ENCODE measurements around the gene THEMIS. TPM values are rescaled to one million over a fixed set of nuclear protein-coding genes. Genes with fewer than 3 reads are reported as not detected.

Gene THEMIS
- total RNA-seq, 4 donors from 2014 or later = 1.6 TPM; not detected in 3

DNA sequence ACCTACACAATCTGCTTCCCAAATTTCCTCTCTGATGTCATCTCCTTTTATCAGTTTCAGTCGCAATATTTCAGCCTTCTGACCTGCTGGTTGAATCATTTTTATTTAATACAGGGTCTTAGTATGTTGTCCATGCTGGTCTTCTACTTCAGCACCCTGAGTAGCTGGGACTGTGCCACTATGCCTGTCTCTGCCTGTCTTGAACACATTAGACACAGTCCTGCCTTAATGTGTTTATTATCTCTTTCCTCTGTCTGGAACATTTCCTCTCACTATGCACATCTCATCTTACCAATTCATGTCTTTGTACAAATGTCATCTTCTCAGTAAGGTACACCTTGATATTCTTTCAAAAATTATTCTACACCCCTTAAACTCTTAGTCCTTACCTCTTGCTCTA is 106.5 kb downstream of the THEMIS start:
- DNase-seq (ENCODE audit: low spot score in 2 of 2) = no peak
- Histone ChIP-seq H3K36me3 (no peaks in the 10 kb centered on the region), H3K4me3 (no peak overlapping the region), H3K27me3 (no peaks in the 10 kb centered on the region), H3K4me1 (no peaks in the 10 kb centered on the region), H3K27ac (no peak overlapping the region), H3K9me3 (no peaks in the 10 kb centered on the region)
- no peak for TF ChIP-seq POLR2A (IDR thresholded peaks at IDR 0.05)
- 66% methylated on average over 1 of the region's 1 CpG for WGBS

DNA sequence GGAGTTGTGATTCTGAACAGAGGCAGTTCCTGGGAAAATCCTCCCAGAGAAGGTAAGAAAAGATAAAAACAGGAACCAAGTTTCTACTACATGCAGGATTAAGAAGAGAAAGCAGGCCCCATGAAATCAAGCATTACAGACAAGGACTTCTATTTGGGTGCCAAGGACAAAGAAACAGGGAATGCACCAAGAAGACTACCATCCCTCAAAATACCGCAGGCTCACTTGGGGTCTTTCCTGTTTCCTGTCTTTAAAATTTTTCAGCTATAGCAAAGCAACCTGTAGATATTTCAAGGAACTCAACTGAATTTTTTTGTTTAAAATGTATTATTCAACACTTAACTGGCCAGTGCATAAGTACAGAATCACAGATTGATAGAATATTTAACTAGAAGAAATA is 107.5 kb downstream of the THEMIS start:
- Histone ChIP-seq H3K9me3 (no peaks in the 10 kb centered on the region), H3K36me3 (no peaks in the 10 kb centered on the region), H3K4me3 (no peak overlapping the region), H3K27me3 (no peaks in the 10 kb centered on the region), H3K4me1 (no peaks in the 10 kb centered on the region), H3K27ac (no peak overlapping the region)
- TF ChIP-seq POLR2AphosphoS5 (IDR thresholded peaks at IDR 0.05) = no peak
- TF ChIP-seq POLR2A (IDR thresholded peaks at IDR 0.05) = no peak
- no peak for TF ChIP-seq EP300 (IDR thresholded peaks at IDR 0.05)
- TF ChIP-seq, protein P1, sequence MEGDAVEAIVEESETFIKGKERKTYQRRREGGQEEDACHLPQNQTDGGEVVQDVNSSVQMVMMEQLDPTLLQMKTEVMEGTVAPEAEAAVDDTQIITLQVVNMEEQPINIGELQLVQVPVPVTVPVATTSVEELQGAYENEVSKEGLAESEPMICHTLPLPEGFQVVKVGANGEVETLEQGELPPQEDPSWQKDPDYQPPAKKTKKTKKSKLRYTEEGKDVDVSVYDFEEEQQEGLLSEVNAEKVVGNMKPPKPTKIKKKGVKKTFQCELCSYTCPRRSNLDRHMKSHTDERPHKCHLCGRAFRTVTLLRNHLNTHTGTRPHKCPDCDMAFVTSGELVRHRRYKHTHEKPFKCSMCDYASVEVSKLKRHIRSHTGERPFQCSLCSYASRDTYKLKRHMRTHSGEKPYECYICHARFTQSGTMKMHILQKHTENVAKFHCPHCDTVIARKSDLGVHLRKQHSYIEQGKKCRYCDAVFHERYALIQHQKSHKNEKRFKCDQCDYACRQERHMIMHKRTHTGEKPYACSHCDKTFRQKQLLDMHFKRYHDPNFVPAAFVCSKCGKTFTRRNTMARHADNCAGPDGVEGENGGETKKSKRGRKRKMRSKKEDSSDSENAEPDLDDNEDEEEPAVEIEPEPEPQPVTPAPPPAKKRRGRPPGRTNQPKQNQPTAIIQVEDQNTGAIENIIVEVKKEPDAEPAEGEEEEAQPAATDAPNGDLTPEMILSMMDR (IDR thresholded peaks at IDR 0.05) = no peak
- DNase-seq (ENCODE audit: low spot score in 2 of 2) = no peak
- 97% methylated on average over 1 of the region's 1 CpG for WGBS

DNA sequence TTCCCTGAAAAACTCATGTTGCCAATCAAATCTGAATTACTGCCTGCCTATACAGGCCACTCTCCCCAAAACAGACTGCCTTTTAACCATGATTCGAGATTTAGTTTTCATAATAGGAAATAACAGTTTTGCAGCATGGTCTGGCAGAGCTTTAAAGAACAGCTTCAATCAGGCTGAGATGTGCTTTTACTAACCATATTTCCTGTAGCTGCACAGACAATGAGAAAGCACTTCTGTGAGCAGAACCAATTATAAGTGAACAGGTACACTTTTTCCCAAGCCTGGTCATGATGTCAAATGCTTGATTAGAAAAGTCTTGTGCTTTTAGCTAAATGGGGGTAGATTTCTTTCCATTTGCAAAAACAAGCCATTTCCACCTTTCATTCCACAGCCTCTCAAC is 108.2 kb downstream of the THEMIS start:
- no peak overlapping the region for H3K27ac ChIP-seq
- H3K4me3 ChIP-seq = no peak overlapping the region
- no peaks in the 10 kb centered on the region for H3K9me3 ChIP-seq
- no peaks in the 10 kb centered on the region for H3K36me3 ChIP-seq
- DNase-seq (ENCODE audit: low spot score in 2 of 2) = no peak
- TF ChIP-seq EP300 (IDR thresholded peaks at IDR 0.05) = no peak
- TF ChIP-seq, protein P1 (IDR thresholded peaks at IDR 0.05) = no peak
- no peak for TF ChIP-seq POLR2A (IDR thresholded peaks at IDR 0.05)
- no peak for TF ChIP-seq POLR2AphosphoS5 (IDR thresholded peaks at IDR 0.05)
- H3K27me3 ChIP-seq = no peaks in the 10 kb centered on the region
- H3K4me1 ChIP-seq = no peaks in the 10 kb centered on the region
- WGBS = 25% methylated on average over 1 of the region's 1 CpG

DNA sequence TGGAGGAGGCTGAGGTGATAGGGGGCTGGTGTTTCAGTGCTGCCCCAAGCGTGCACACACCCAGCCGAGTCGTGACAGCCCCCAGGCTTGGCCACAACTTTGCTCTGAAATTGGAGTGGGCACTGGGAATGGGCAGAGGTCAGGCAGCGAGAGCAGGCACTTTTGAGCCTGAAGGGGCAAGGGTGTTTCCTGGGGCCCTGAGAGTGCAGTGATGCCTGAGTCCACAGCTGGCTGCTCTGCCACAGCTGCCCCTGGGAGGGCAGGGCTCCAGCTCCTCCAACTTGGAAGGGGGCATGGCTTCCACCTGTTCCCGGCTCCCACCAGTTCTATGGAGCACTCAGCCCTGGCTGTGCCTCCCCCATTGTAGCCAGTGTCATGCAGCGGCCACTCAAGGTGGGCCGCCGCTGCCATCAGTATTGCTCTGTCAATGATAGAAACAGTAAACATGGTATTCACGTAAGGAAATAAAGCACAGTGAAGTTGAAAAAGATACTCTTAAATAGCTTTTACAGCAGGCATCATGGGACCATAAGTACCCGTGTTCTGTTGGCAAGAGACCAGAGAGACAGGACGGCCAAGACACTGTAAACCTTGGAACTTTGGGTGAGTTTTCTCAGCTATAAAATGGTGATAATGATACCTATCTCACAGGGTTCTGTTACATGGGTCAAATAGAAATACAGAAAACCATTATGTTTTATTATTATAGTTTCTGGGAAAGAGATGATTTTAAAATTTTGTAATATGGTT is 108.9 kb downstream of the THEMIS start:
- Histone ChIP-seq H3K36me3 (no peaks in the 10 kb centered on the region), H3K27ac (no peak overlapping the region), H3K4me1 (no peaks in the 10 kb centered on the region), H3K9me3 (no peaks in the 10 kb centered on the region), H3K27me3 (no peaks in the 10 kb centered on the region), H3K4me3 (no peak overlapping the region)
- no peak for DNase-seq (ENCODE audit: low spot score in 2 of 2)
- TF ChIP-seq, protein P1 (IDR thresholded peaks at IDR 0.05) = no peak
- TF ChIP-seq EP300 (IDR thresholded peaks at IDR 0.05) (no peak), POLR2AphosphoS5 (IDR thresholded peaks at IDR 0.05) (no peak), POLR2A (IDR thresholded peaks at IDR 0.05) (no peak)
- WGBS = 84% methylated on average over 9 of the region's 11 CpGs

DNA sequence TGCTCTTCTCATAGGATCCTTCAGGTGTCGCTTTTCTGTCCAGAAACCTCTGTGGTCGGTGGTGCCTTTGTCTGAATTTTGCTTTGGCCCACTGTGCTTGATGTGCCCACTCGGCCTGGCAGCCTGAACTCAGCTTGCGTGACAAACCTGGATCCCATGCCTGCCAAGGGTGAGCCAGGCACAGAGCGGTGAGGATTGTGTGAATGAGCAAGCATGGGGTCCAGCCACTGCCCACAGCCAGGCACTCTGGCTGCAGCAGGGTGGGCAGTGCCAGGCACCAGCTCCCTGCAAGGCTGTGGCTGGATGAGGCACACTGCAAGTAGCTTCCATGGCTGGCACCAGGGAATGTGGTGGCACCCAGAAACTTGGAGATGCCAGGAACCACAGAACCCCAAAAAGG is 110.3 kb downstream of the THEMIS start:
- Histone ChIP-seq H3K27ac (no peak overlapping the region), H3K4me1 (no peaks in the 10 kb centered on the region), H3K36me3 (no peaks in the 10 kb centered on the region), H3K4me3 (no peak overlapping the region), H3K27me3 (no peaks in the 10 kb centered on the region), H3K9me3 (no peaks in the 10 kb centered on the region)
- WGBS = 91% methylated on average over 5 of the region's 5 CpGs
- no peak for TF ChIP-seq POLR2A (IDR thresholded peaks at IDR 0.05)
- TF ChIP-seq POLR2AphosphoS5 (IDR thresholded peaks at IDR 0.05) = no peak
- TF ChIP-seq EP300 (IDR thresholded peaks at IDR 0.05) = no peak
- TF ChIP-seq, protein P1 (IDR thresholded peaks at IDR 0.05) = no peak
- no peak for DNase-seq (ENCODE audit: low spot score in 2 of 2)

Measured in suprapubic skin (tissue), 4 donors.